GM21423 (cell line): ENCODE data around the gene MAN2A2.

Source experiments
- ATAC-seq: cut with Tn5 transposase; IDR thresholded peaks from one replicate; pipeline ENCODE4 v1.9.1; 2021; ENCODE audit warnings: mild to moderate bottlenecking, moderate library complexity; ENCODE audit not compliant: unreplicated experiment

Gene MAN2A2

DNA sequence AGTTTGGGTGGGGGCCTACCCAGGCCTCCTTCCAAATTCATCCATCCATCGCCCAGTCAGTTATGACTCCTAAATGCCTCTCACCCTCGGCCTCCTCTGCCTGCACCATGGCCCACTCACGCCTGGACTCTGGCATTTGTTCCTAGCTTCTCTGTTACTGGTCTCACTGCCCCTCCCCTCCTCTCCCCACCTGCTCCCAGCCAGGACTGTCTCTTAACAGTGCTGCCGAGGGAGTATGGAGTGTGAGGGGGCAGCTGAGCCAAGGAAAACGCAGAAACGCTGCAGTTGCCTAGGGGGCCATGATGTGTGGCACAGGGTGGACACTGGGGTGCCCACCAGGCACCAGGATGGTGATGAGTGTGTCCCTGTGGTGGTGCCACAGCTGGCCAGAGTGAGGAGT, 54.7 kb downstream of the MAN2A2 start:
- no peak for ATAC-seq

- ATAC-seq: no peak
Measured at GRCh38 chr15:90959028-90959595, 56.0 kb downstream of the MAN2A2 start.

GRCh38 chr15:90959894-90960293, 56.8 kb downstream of the MAN2A2 start:
- no peak for ATAC-seq

DNA sequence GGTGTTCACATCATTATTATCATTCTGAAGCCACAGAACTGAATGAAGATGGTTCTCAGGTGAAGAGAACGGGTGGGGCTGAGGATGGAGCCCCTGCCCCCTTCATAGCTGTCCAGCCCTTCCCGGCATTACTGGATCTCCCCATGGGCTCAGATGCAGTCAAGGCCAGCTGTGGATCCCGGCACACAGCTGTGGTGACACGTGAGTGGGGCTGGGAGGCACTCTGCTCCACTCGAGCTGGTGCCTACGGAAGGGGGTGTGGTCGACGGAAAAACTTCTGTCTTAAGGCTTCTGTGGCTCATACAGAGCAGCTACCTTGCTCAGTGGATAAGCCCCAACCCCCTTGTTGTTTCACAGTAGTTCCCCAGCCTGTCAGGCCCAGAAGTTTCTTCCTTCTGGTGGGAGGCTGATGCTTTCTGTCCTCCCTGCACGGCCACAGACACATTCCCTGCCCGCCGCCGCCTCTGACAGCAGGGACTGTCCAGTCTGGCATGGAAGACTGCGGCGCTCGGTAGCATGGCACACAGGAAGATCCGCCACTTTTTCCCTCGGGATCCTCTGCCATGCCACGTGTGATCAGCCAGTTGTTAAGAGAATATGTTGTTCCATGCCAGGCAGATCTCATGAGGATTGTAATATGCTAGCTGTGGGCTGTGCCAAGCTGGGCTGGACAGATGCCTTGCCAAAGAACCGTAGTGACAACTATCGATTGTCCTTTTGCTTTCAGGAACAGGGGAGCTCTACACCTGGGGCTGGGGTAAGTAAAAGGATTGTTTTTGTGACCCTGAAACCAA, 57.4 kb downstream of the MAN2A2 start:
- ATAC-seq: no peak

GRCh38 chr15:90962021-90962420, 58.9 kb downstream of the MAN2A2 start:
- ATAC-seq: no peak

GRCh38 chr15:90966262-90966661, 63.2 kb downstream of the MAN2A2 start:
- ATAC-seq: no peak

- no peak for ATAC-seq
Measured at GRCh38 chr15:90967206-90967605, 64.1 kb downstream of the MAN2A2 start.

DNA sequence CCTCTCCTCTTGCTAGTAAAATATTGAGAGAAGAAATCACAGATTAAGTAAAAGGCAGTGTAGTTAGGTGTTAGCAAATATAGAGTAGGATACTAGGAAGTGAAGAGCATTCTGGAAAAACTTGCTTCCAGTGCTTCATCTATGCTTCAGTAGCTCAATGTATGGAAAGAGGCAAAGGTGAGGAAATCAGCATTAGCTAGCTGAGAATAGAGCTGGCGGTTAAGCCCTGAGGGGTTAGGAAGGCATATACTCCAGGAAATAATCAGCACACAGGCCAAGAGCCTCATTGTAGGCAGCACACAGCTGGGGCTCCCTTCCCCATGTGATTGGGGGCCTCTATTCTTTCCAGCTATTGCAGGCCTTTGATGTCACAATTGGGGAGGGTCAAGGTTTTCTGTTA, 65.3 kb downstream of the MAN2A2 start:
- ATAC-seq: no peak

DNA sequence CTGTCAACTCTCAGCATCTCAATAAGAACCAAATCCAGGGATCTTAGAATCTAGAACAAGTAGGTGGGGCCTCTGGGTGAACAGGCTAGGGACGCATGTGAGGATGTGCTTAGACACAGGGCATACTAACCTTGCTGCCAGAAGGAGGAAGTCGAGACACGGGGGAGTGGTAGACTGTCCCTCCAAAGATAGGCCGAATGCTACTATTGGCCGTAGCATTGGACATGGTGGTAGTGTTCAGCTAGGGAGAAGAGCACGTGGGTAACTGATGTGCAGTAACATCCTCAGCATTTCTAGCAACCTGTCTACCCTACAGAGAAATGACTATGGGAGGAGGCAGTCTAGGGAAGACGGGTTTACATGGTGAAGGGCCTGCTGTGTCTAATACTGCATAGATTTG, 67.2 kb downstream of the MAN2A2 start:
- no peak for ATAC-seq

DNA sequence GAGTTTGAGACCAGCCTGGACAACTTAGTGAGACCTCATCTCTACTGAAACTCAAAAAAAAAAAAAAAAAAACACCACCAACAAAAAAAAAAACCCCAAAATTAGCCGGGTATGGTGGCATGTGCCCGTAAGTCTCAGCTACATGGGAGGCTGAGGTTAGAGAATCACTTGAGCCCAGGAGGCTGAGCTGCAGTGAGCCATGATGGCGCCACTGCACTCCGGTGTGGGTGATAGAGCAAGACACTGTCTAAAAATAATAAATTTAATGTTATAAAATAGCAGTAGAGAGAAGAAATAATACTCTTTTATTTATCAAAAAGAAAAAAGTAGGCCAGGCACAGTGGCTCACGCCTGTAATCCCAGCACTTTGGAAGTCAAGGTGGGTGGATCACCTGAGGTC, 69.0 kb downstream of the MAN2A2 start:
- no peak for ATAC-seq
